Measurements from ENCODE around the gene FOXP1. TPM values are rescaled to one million over a fixed set of nuclear protein-coding genes. Genes with fewer than 3 reads are reported as not detected.
A peak's percentile ranks its signal among the peaks of the same experiment; 100 is the strongest.

FOXP1 gene
- total and polyA plus RNA-seq, 2 of the 8 experiments (the other 6 are each of a cell fraction or from before 2014, with no cell fraction given) = 13.9 to 25.4 TPM

DNA sequence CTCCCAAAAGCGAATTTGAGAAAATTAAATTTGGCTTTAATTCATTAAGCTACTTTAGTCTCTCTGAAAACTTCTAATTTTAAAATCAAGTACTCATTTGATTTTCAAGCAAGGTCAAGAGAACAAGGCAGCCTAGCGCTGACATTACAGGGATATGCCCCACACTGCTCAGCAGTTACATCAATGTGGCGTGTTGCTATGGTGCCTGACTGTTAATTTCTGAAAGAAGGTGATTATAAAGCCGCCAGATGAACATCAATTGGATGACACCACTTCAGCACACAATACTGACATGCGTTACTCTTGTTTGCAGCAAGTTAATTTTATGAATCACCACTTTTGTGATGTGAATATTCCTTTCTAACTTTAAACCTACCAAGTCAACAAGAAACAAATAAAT lies 284.4 kb downstream of the FOXP1 start:
- Histone ChIP-seq H3K79me1 (ENCODE audit: low read depth, low read length) (no peaks in the 10 kb centered on the region; the same call in 1 of the 2 replicates), H2BK20ac (ENCODE audit: low read length) (no peak overlapping the region), H4K8ac (ENCODE audit: extremely low read depth, insufficient read depth, low read length) (no peak overlapping the region), H2AFZ (ENCODE audit: low read length) (no peak overlapping the region), H3K79me2 (ENCODE audit: control insufficient read depth in 1 of 2, insufficient read depth in 2 of 2, low read length in 2 of 2) (peaks cover 8 to 86% of the 10 kb centered on the region in 2 experiments; a peak in 3 of 4 replicates), H3K27ac (ENCODE audit: low read depth, low read length) (no peak overlapping the region), H3K18ac (ENCODE audit: extremely low read depth, low read length) (no peak overlapping the region; the same call in 1 of the 2 replicates), H3K23ac (ENCODE audit: insufficient read length) (no peak overlapping the region), H2BK5ac (ENCODE audit: low read depth, low read length) (peak overlapping the region; percentile 37; the same call in 1 of the 2 replicates), H2BK15ac (ENCODE audit: low read length) (no peak overlapping the region), H2BK120ac (replicated peaks; ENCODE audit: low read depth, low read length) (no peak overlapping the region), H3K4ac (replicated peaks; ENCODE audit: insufficient read length, low read depth, low read length) (no peak overlapping the region), H3K9me3 (ENCODE audit: insufficient read depth in 2 of 2, low read depth in 1 of 2, low read length in 1 of 2) (no peaks in the 10 kb centered on the region), H3K56ac (replicated peaks; ENCODE audit: insufficient read length, low read depth, low read length) (no peak overlapping the region), H3K23me2 (ENCODE audit: low read depth, low read length) (peaks cover 4% of the 10 kb centered on the region; the same call in 1 of the 2 replicates), H3K4me3 (ENCODE audit: extremely low read depth in 1 of 4, insufficient read depth in 2 of 4, low read depth in 3 of 4, low read length in 4 of 4) (no peak overlapping the region), H3K27me3 (replicated peaks in 1 of 4; ENCODE audit: control insufficient read depth in 3 of 4, extremely low read depth in 1 of 4, insufficient read depth in 3 of 4, low read length in 3 of 4) (no peaks in the 10 kb centered on the region), H3K9ac (replicated peaks in 1 of 4; ENCODE audit: extremely low read depth in 1 of 4, low read depth in 3 of 4, low read length in 3 of 4) (no peak overlapping the region), H4K5ac (ENCODE audit: insufficient read length, low read depth, low read length) (peak overlapping the region; percentile 34), H3K14ac (ENCODE audit: insufficient read length) (no peak overlapping the region), H2AK5ac (ENCODE audit: low read depth, low read length) (no peak overlapping the region), H3K4me1 (replicated peaks in 1 of 4; ENCODE audit: control insufficient read depth in 3 of 4, insufficient read depth in 4 of 4, low read length in 3 of 4) (peaks cover 2 to 45% (median 16%) of the 10 kb centered on the region in 4 experiments; a peak in 5 of 7 replicates), H3K36me3 (ENCODE audit: control insufficient read depth in 2 of 4, insufficient read depth in 4 of 4, low read length in 3 of 4) (peaks cover 0 to 3% (median 0%) of the 10 kb centered on the region in 4 experiments; a peak in 2 of 8 replicates), H4K20me1 (replicated peaks in 1 of 2; ENCODE audit: control insufficient read depth in 1 of 2, insufficient read depth in 2 of 2, low read length in 2 of 2) (no peaks in the 10 kb centered on the region), H3K4me2 (ENCODE audit: insufficient read depth in 1 of 2, low read depth in 2 of 2, low read length in 2 of 2) (peak overlapping the region in 1 of 2 experiments; percentile 13; a peak in 1 of 4 replicates), H4K91ac (replicated peaks; ENCODE audit: insufficient read length, low read length) (peak overlapping the region; percentile 6), H2BK12ac (ENCODE audit: low read depth, low read length) (peak overlapping the region; percentile 62; the same call in 1 of the 2 replicates)
- FAIRE-seq = no peak
- POLR2A ChIA-PET (ENCODE audit: partially characterized antibody) = no interaction called here
- DNase-seq (ENCODE audit: low read depth in 1 of 2, low spot score in 2 of 2) = no peak
- TF ChIP-seq EGR1 (IDR thresholded peaks at IDR 0.05; ENCODE audit: borderline replicate concordance, low read depth, low read length) (no peak), PHF8 (conservative IDR thresholded peaks at IDR 0.05; ENCODE audit: low read depth, low read length) (no peak), FOSL1 (IDR thresholded peaks at IDR 0.05; ENCODE audit: insufficient read depth, low read depth, low read length) (no peak), HDAC6 (IDR thresholded peaks at IDR 0.05; ENCODE audit: low read depth, low read length) (no peak), EP300 (IDR thresholded peaks at IDR 0.05; ENCODE audit: borderline replicate concordance in 1 of 2, low read depth in 2 of 2, low read length in 2 of 2) (no peak), JUN (IDR thresholded peaks at IDR 0.05; ENCODE audit: low read depth, low read length) (no peak), NANOG (IDR thresholded peaks at IDR 0.05; ENCODE audit: insufficient read depth, low read depth, low read length, poor library complexity, severe bottlenecking) (no peak), RXRA (IDR thresholded peaks at IDR 0.05; ENCODE audit: insufficient read depth, low read depth, low read length) (no peak), SIRT6 (IDR thresholded peaks at IDR 0.05; ENCODE audit: low read length) (no peak), CEBPB (IDR thresholded peaks at IDR 0.05; ENCODE audit: low read depth, low read length) (no peak), SP1 (IDR thresholded peaks at IDR 0.05; ENCODE audit: low read depth, low read length) (no peak), CBX8 (IDR thresholded peaks at IDR 0.05; ENCODE audit: borderline replicate concordance, low read depth, low read length) (no peak)
- WGBS, 2 experiments (ENCODE audit: extremely low coverage in 1 of 2, insufficient coverage in 1 of 2, insufficient read length in 1 of 2, insufficient replicate concordance in 2 of 2, low coverage in 1 of 2, low lambda C conversion rate in 2 of 2, missing lambda C conversion rate in 1 of 2) = 76% methylated on average over 5 of the region's 5 CpGs; no CpG with 5 or more reads in 1 of the 2 experiments
- CTCF ChIA-PET (ENCODE audit: partially characterized antibody) = no interaction called here

All from H1 (cell line).